ENCODE results near the gene GZMH.

- no peak for TF ChIP-seq POLR2A (IDR thresholded peaks at IDR 0.05; ENCODE audit: low read depth, low read length)
- TF ChIP-seq POLR2AphosphoS5 (IDR thresholded peaks at IDR 0.05; ENCODE audit: low read depth, low read length): no peak
- no peak for TF ChIP-seq PAX5 (IDR thresholded peaks at IDR 0.05; ENCODE audit: insufficient read depth, low read length, severe bottlenecking)
Observed at GRCh38 chr14:24629521-24629920, 20.0 kb upstream of the GZMH start.
